Measurements from ENCODE around the gene XXYLT1. TPM values are rescaled to one million over a fixed set of nuclear protein-coding genes. Genes with fewer than 3 reads are reported as not detected.

XXYLT1 gene
- total and polyA plus RNA-seq, 2 of the 8 experiments (the other 6 are each of a cell fraction or from before 2014, with no cell fraction given) = 18.9 to 23.8 TPM

DNA sequence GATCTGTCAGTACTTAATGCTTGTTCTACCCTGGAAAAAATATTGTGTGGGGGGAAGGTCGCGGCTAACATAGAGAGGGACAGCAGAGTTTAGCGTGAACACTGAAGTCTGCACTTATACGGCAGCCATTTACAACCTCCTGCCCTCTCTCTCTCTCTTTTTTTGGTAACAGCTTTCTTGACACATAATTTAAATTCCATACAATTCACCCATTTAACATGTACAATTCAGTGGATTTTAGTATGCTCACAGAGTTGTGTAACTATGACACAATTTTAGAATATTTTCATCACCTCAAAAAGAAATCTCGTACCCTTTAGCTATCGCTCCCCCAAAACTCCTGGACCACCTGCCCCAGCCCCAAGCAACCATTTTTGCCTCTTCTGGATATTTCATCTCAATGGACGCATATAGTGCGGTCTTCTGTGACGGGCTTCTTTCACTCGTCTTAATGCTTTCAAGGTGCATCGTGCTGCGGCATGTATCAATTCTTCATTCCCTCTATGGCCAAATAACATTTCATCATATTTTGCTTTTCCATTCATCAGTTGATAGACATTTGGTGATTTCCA, 141.8 kb downstream of the XXYLT1 start (continued):
- TF ChIP-seq JUND (IDR thresholded peaks at IDR 0.05; ENCODE audit: low read length) (no peak), TAF7 (optimal IDR thresholded peaks at IDR 0.05; ENCODE audit: borderline replicate concordance, low read depth, low read length) (no peak), RNF2 (IDR thresholded peaks at IDR 0.05; ENCODE audit: borderline replicate concordance, low read depth, low read length, missing control alignments, poor library complexity, severe bottlenecking) (no peak), EP300 (IDR thresholded peaks at IDR 0.05; ENCODE audit: borderline replicate concordance in 1 of 2, low read depth in 2 of 2, low read length in 2 of 2) (no peak), YY1 (IDR thresholded peaks at IDR 0.05; ENCODE audit: low read depth, low read length) (no peak)
